Liver (tissue), 5 donors: ENCODE data around the gene FBXO3. TPM values are rescaled to one million over a fixed set of nuclear protein-coding genes. Genes with fewer than 3 reads are reported as not detected.
A peak's percentile ranks its signal among the peaks of the same experiment; 100 is the strongest.

Experiments
- REST ChIP-seq: IDR thresholded peaks from 2 replicates; pipeline ENCODE4 v1.6.1; 2016; ENCODE audit warnings: antibody characterized with exemption, mild to moderate bottlenecking
- SP1 ChIP-seq: IDR thresholded peaks from 2 replicates; pipeline ENCODE4 v1.6.1; 2018; ENCODE audit warnings: antibody characterized with exemption, mild to moderate bottlenecking
- YY1 ChIP-seq: IDR thresholded peaks from 2 replicates; pipeline ENCODE4 v1.6.1; 2016; ENCODE audit warnings: antibody characterized with exemption, mild to moderate bottlenecking
- polyA plus RNA-seq, 2 donors: library from polyadenylated mRNA; stranded (reverse) in 1 of 2; unstranded in 1 of 2; fragments of 200-250 nt in 1 of 2; fragments of >200 nt in 1 of 2; fragmentation: Nextera tagmentation in 1 of 2; extraction: Ambion mirVana in 1 of 2; gene quantifications; one replicate each; pipeline versions ENCODE4 v1.2.1 to v1.2.3, GENCODE V29; 2013 to 2015
- total RNA-seq, 2 donors: library from RNA; depleted of rRNA; stranded (reverse); fragments of >200 nt; gene quantifications; one replicate each; pipeline ENCODE4 v1.2.3, GENCODE V29; 2014
- TF ChIP-seq, protein P1 (sequence below): IDR thresholded peaks from 2 replicates; pipeline ENCODE4 v1.6.1; 2016; ENCODE audit warnings: antibody characterized with exemption
- donor health status: healthy.
- donor health status: healthy.
- donor health status: healthy.

FBXO3 gene
- total and polyA plus RNA-seq, 4 donors, result 12.2 to 36.4 (median 18.8) TPM

- no peak for TF ChIP-seq REST
- TF ChIP-seq SP1, result no peak
- peak; percentile 74 for TF ChIP-seq YY1
- TF ChIP-seq, protein P1, sequence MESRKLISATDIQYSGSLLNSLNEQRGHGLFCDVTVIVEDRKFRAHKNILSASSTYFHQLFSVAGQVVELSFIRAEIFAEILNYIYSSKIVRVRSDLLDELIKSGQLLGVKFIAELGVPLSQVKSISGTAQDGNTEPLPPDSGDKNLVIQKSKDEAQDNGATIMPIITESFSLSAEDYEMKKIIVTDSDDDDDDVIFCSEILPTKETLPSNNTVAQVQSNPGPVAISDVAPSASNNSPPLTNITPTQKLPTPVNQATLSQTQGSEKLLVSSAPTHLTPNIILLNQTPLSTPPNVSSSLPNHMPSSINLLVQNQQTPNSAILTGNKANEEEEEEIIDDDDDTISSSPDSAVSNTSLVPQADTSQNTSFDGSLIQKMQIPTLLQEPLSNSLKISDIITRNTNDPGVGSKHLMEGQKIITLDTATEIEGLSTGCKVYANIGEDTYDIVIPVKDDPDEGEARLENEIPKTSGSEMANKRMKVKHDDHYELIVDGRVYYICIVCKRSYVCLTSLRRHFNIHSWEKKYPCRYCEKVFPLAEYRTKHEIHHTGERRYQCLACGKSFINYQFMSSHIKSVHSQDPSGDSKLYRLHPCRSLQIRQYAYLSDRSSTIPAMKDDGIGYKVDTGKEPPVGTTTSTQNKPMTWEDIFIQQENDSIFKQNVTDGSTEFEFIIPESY, result no peak
These were observed 83.1 kb downstream of the FBXO3 start (continued) for GRCh38 chr11:33691066-33691864.

Other genes starting within 250 kb of the FBXO3 start
- not detected for gene C11orf91, start 73.7 kb downstream of the FBXO3 start, total RNA-seq
- not detected for gene C11orf91, start 73.7 kb downstream of the FBXO3 start, polyA plus RNA-seq
- gene CD59, start 38.1 kb downstream of the FBXO3 start, total RNA-seq, result 10 to 100 TPM; 74.2 to 90.8 TPM
- 100 to 1,000 TPM; 169 to 181 TPM for gene CD59, start 38.1 kb downstream of the FBXO3 start, polyA plus RNA-seq
- 10 to 100 TPM in 1 of 2 donors, 1 to 10 TPM in 1; 5.9 to 81.9 TPM for gene LMO2, start 117.6 kb upstream of the FBXO3 start, total RNA-seq
- gene LMO2, start 117.6 kb upstream of the FBXO3 start, polyA plus RNA-seq, result 1 to 10 TPM; 1.5 to 6.1 TPM